WI38 (cell line): ENCODE results near the gene CACYBP.

Experiments
- H3K4me3 ChIP-seq: 2 replicates; pipeline ENCODE4 v1.5.1; 2011; ENCODE audit warnings: low read depth, mild to moderate bottlenecking, control low read depth, low read length
- TF ChIP-seq, protein P1 (sequence below): IDR thresholded peaks from 2 replicates; pipeline ENCODE4 v1.5.1; 2012; ENCODE audit warnings: low read depth, mild to moderate bottlenecking, control low read depth, low read length

CACYBP gene

DNA sequence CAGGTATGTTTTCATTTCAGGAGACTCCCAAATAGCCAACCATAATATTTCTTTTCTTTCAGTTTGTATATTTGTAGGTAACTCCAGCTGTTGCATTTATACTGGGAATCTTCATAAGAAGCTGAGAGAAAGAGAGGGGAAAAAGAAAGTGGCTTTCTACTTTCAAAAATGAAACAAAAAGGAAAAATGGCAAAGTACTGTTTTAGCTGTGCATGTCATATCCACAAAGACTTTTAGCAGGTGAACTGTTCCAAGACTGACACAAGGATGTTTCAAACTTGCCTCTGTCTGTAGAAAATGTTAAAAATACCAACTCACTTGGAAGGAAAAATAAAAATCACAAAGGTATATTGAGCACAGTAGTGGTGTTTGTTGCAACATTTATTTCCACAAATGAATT lies 41.9 kb upstream of the CACYBP start:
- TF ChIP-seq, protein P1, sequence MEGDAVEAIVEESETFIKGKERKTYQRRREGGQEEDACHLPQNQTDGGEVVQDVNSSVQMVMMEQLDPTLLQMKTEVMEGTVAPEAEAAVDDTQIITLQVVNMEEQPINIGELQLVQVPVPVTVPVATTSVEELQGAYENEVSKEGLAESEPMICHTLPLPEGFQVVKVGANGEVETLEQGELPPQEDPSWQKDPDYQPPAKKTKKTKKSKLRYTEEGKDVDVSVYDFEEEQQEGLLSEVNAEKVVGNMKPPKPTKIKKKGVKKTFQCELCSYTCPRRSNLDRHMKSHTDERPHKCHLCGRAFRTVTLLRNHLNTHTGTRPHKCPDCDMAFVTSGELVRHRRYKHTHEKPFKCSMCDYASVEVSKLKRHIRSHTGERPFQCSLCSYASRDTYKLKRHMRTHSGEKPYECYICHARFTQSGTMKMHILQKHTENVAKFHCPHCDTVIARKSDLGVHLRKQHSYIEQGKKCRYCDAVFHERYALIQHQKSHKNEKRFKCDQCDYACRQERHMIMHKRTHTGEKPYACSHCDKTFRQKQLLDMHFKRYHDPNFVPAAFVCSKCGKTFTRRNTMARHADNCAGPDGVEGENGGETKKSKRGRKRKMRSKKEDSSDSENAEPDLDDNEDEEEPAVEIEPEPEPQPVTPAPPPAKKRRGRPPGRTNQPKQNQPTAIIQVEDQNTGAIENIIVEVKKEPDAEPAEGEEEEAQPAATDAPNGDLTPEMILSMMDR: no peak
- H3K4me3 ChIP-seq: no peak overlapping the region

DNA sequence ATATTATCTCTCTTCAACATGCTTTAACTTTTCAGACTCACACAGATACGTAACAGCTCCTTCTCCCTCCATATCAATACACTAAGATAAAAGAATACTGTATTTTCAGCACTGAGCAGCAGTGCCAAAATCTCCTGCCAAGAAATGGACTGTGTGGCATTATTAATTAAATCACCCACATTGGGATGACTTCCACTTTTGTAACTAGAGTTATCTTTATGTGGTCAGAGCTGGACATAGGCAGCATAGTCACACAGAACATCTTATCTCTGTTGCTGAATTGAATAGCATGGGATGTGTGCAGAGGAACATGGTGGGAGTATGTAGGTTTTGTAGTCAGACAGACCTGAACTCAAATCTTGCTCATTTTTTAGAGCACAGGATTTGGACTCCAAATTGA lies 41.4 kb upstream of the CACYBP start:
- TF ChIP-seq, protein P1: no peak
- H3K4me3 ChIP-seq: no peak overlapping the region

DNA sequence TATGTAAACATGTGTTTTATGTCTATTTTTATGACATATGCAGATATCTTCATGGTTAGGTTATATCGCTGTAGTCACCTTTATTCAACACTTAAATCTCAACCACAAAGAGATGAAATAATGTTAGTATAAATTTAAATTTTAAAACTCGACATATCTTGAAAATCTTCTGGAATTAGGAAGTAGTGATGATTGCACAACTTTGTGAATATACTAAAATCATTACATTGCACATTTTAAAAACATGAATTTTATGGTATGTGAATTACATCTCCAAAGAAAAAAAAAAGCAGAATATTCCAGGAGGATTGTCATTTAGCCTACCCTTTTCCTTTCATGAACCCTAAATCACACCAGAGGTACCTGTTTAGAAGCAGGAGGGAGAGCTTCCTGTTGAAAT lies 39.4 kb upstream of the CACYBP start:
- no peak overlapping the region for H3K4me3 ChIP-seq
- TF ChIP-seq, protein P1: no peak

DNA sequence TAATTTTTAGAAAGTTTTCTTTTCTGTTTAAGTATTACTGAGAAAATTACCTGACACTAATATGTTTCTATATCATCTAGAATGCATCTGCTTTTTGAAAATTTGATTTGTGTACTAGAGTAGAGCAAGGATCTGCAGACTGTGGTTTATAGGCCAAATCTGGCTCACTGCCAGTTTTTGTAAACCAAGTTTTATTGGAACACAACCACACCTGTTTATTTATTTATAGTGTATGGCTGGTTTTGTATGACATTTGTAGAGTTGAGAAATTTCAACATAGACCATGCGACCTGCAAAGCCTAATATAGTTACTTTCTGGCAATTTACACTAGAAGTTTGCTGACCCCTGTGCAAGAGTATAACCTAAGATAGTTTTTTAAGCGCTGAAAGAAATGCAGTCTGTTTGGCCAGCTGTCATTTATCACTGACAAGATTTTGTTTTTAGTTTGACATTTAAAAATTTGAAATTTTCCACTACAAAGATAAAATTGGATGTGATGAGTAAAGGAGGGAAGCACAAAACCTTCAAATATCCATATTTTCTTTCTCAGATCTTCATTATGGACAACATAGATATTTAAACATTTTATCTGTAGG lies 36.1 kb upstream of the CACYBP start:
- no peak overlapping the region for H3K4me3 ChIP-seq
- TF ChIP-seq, protein P1: no peak

DNA sequence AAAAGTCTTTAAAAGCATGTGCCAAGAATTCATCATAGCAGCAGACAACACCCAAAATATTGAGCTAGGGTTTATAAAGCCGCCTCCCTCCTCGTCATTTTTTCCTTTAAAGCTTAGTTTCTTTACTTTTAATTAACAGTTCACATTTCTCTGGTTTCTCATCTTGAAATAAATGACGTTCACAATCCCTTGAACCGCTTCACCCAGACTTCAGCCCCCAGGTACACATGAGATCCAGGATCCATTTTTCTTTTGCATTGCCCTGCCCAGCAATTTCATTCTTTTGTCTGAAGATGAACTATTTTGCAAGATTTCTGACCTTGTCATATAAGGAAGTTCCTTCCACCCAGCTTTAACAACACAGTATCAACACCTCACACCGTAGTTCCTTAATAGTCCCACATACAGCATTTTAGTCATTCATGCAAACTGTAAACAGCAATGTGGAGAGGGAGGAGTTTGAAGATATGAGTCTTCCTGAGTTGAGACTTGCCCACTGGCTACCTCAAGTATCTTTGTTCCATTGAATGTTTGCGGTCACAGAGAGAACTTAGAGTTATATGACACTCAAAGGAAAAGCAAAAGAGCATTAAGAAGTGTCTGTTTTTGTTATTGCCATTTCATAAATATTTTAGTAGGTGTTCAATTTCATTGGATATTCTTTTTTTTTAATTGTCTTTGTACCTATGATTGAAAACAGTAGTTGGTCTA lies 35.3 kb upstream of the CACYBP start:
- TF ChIP-seq, protein P1: no peak
- H3K4me3 ChIP-seq: no peak overlapping the region

DNA sequence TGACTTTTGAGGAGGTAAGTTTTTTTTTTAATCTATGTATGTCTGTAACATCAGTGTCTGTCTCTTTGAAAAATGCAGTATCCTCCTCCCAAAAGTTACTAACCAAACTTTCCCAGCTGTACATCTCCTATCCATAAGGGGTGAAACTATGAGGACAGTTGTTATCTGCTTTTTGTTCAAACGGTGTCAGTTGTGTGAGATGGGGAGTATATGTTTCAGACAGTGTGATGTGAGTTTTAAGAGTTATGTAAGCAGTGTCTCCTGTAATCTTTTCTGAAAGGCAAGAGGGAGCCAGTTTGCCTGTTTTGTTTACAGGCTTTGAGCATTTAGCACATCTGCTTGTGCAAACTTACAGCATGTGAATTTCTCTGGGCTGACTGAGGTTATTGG lies 34.8 kb upstream of the CACYBP start:
- H3K4me3 ChIP-seq: no peak overlapping the region
- TF ChIP-seq, protein P1: no peak

DNA sequence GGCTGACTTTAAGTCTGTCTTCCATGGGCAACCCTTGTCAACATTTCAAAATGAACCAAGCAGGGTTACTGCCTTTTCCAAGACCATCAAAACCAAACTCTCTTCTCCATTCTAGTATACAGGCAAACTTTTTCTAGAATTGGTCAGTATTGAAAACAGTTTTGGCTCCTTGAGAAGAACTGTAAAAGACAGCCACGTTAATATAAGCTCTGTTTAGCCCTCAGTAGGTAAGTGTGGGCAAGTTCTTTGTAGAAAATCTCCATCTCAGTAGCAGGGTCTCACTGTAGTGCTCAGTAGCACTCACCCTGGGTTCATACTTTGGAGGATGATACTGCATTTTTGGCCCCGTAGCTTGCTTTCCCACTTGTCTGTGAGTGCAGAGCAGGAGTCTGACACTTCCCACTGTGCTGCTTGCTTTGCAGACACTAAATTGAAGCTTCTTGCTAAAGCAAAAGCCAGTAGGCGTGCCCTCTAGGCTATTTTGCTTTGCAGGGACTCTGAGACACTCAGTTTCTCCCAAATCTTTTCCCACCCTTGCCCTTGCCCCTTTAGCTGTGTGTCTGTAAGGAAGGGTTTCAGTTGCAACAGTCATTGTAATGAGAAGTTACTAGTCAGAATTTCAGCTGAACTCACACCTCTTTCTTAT lies 34.3 kb upstream of the CACYBP start:
- no peak overlapping the region for H3K4me3 ChIP-seq
- TF ChIP-seq, protein P1: no peak
